B cell (primary cell): ENCODE data around the gene TRPT1. TPM values are rescaled to one million over a fixed set of nuclear protein-coding genes. Genes with fewer than 3 reads are reported as not detected.

ENCODE experiments used
- ATAC-seq: fragments of 200-7000 bp; cut with Tn5 transposase; one replicate; pipeline ENCODE4 v1.10.0; 2021; ENCODE audit warnings: low read depth, mild to moderate bottlenecking, moderate number of reproducible peaks, moderate library complexity
- CTCF ChIA-PET: fragments of 350-600 bp; sonication (Branson Sonifier 250); formaldehyde crosslinking; loops from one replicate; lab custom pipeline; 2021; ENCODE audit warnings: antibody characterized with exemption, inconsistent platforms; lab: Charles Lee
- POLR2A ChIA-PET: fragments of 350-600 bp; sonication (Branson Sonifier 250); formaldehyde crosslinking; loops from one replicate; lab custom pipeline; 2021; ENCODE audit warnings: antibody characterized with exemption; lab: Charles Lee
- DNase-seq: peaks from one replicate; pipeline ENCODE4 v3.0.0; 2013
- H2AFZ ChIP-seq: 2 replicates; pipeline ENCODE4 v1.6.1; 2012; ENCODE audit warnings: mild to moderate bottlenecking, low read depth, low read length; ENCODE audit not compliant: insufficient read depth, poor library complexity, severe bottlenecking
- H3K27ac ChIP-seq, 2 donors: 1 replicate in 1 of 2; 2 replicates in 1 of 2; pipeline ENCODE4 v1.5.1; 2012 to 2013; ENCODE audit warnings: low read length in 2 of 2, mild to moderate bottlenecking in 2 of 2, moderate library complexity in 1 of 2
- H3K27me3 ChIP-seq, 4 experiments: fragments of 200-600 bp in 1 of 4; sonication (generic) in 1 of 4; replicated peaks in 1 of 4; 1 replicate in 2 of 4; 2 replicates in 2 of 4; pipeline versions ENCODE4 v1.6.1 to v1.7.0; 2013 to 2016; ENCODE audit warnings: low read length in 3 of 4, mild to moderate bottlenecking in 2 of 4, mixed read lengths in 1 of 4, moderate library complexity in 1 of 4; ENCODE audit not compliant: insufficient read depth in 4 of 4, control insufficient read depth in 3 of 4; ENCODE audit errors: control extremely low read depth in 1 of 4
- H3K36me3 ChIP-seq, 2 experiments: replicated peaks in 1 of 2; 1 replicate in 1 of 2; 2 replicates in 1 of 2; pipeline versions ENCODE4 v1.6.1 to v1.7.1; 2013; ENCODE audit warnings: low read length in 1 of 2; ENCODE audit not compliant: insufficient read depth in 2 of 2, control insufficient read depth in 1 of 2; ENCODE audit errors: control extremely low read depth in 1 of 2, extremely low read depth in 1 of 2
- H3K4me1 ChIP-seq, 2 donors: fragments of 200-600 bp in 1 of 2; sonication (generic) in 1 of 2; 1 replicate in 1 of 2; 2 replicates in 1 of 2; pipeline versions ENCODE4 v1.5.1 to v1.6.1; 2013 to 2017; ENCODE audit warnings: low read length in 2 of 2; ENCODE audit not compliant: control insufficient read depth in 2 of 2, insufficient read depth in 2 of 2
- H3K4me2 ChIP-seq: replicated peaks from 2 replicates; pipeline ENCODE3; 2012; ENCODE audit warnings: mild to moderate bottlenecking, low read depth, low read length; ENCODE audit not compliant: poor library complexity, severe bottlenecking
- H3K4me3 ChIP-seq, 5 experiments: fragments of 200-600 bp in 1 of 5; sonication (generic) in 1 of 5; 1 replicate in 3 of 5; 2 replicates in 2 of 5; pipeline versions ENCODE4 v1.5.1 to v1.7.0; 2011 to 2016; ENCODE audit warnings: low read length in 4 of 5, mild to moderate bottlenecking in 4 of 5, low read depth in 2 of 5, control low read depth in 1 of 5, moderate library complexity in 1 of 5; ENCODE audit not compliant: insufficient read depth in 1 of 5; ENCODE audit errors: control extremely low read depth in 1 of 5, extremely low read depth in 1 of 5
- H3K79me2 ChIP-seq: fragments of 200-600 bp; sonication (generic); one replicate; pipeline ENCODE4 v1.6.0; 2016; ENCODE audit warnings: low read length; ENCODE audit not compliant: control insufficient read depth, insufficient read depth
- H3K9ac ChIP-seq: fragments of 200-600 bp; sonication (generic); 2 replicates; pipeline ENCODE4 v1.6.1; 2017; ENCODE audit warnings: mild to moderate bottlenecking, low read length, moderate library complexity
- H3K9me3 ChIP-seq, 3 donors: one replicate each; pipeline versions ENCODE4 v1.6.1 to v1.7.1; 2013; ENCODE audit warnings: low read length in 2 of 3; ENCODE audit not compliant: control insufficient read depth in 2 of 3, insufficient read depth in 1 of 3; ENCODE audit errors: control extremely low read depth in 1 of 3
- H4K20me1 ChIP-seq: 2 replicates; pipeline ENCODE4 v1.6.0; 2012; ENCODE audit warnings: mild to moderate bottlenecking, low read length; ENCODE audit not compliant: insufficient read depth, control insufficient read depth, poor library complexity, severe bottlenecking
- H3K27ac Mint-ChIP-seq: one replicate; pipeline ENCODE4 v1.8.0; 2021; ENCODE audit warnings: mixed read lengths
- H3K27me3 Mint-ChIP-seq: one replicate; pipeline ENCODE4 v1.8.0; 2021; ENCODE audit warnings: mixed read lengths
- H3K4me1 Mint-ChIP-seq: one replicate; pipeline ENCODE4 v1.8.0; 2021; ENCODE audit warnings: mixed read lengths
- H3K4me3 Mint-ChIP-seq: one replicate; pipeline ENCODE4 v1.8.0; 2021; ENCODE audit warnings: mixed read lengths
- H3K9me3 Mint-ChIP-seq: one replicate; pipeline ENCODE4 v1.8.0; 2022; ENCODE audit warnings: mixed read lengths; ENCODE audit not compliant: insufficient read depth
- CTCF ChIP-seq: fragments of 200-600 bp; IDR thresholded peaks from one replicate; pipeline ENCODE4 v1.8.0; 2022; ENCODE audit warnings: antibody characterized with exemption, mild to moderate bottlenecking
- EZH2 ChIP-seq: IDR thresholded peaks from 2 replicates; pipeline ENCODE4 v1.6.1; 2012; ENCODE audit warnings: borderline replicate concordance, low read depth, mild to moderate bottlenecking, moderate library complexity, low read length; ENCODE audit not compliant: insufficient read depth, poor library complexity, severe bottlenecking
- WGBS: methylation state at CpG from one replicate; pipeline ENCODE4 v1.1.5; 2013; ENCODE audit warnings: missing lambda C conversion rate; ENCODE audit not compliant: insufficient coverage; 5-methylcytosine and 5-hydroxymethylcytosine counted together
- intact Hi-C: fragments of 100-400 bp; cut with micrococcal nuclease; formaldehyde crosslinking; loops from one replicate; pipeline ENCODE4 v1.10.0; 2022
- polyA plus RNA-seq: library from polyadenylated mRNA; depleted of rRNA; stranded (reverse); fragments of >200 nt; gene quantifications from 2 replicates; pipeline ENCODE4 v1.2.3, GENCODE V29; 2012
- total RNA-seq, 2 donors: library from RNA; stranded (reverse); fragments of 120-200 nt in 1 of 2; gene quantifications; 1 replicate in 1 of 2; 2 replicates in 1 of 2; pipeline versions ENCODE4 v1.2.3 to v1.2.4, GENCODE V29; 2013 to 2022

Gene TRPT1
- total and polyA plus RNA-seq, 2 donors (not counting 1 experiment from before 2014, with no cell fraction given) = 59.6 to 145 TPM

- peak overlapping the region; percentile 69 to 95 (median 79) for H3K4me3 ChIP-seq
- peak overlapping the region; percentile 93 for H3K9ac ChIP-seq
- peak; percentile 77 for DNase-seq
- intact Hi-C loops = loop anchor here (1.0 to 10.0 kb wide), 3 partner anchors 19 to 447 kb away; partner anchors contain the start of genes DNAJC4, NUDT22 and TRPT1
- Mint-ChIP-seq H3K27ac (peak overlapping the region; percentile 96), H3K27me3 (no peaks in the 10 kb centered on the region), H3K4me1 (peaks cover 55% of the 10 kb centered on the region), H3K9me3 (no peaks in the 10 kb centered on the region), H3K4me3 (peak overlapping the region; percentile 90)
- peaks cover 30 to 53% of the 10 kb centered on the region in 2 donors for H3K4me1 ChIP-seq
- peaks cover 37% of the 10 kb centered on the region for H3K79me2 ChIP-seq
- under 1% methylated on average over 19 of the region's 30 CpGs for WGBS
- H3K4me2 ChIP-seq = peak overlapping the region; percentile 99
- peaks cover 37% of the 10 kb centered on the region for H4K20me1 ChIP-seq
- peak; percentile 64 for ATAC-seq
- H3K27ac ChIP-seq = peak overlapping the region; percentile 73 to 90
- peaks cover 0 to 47% of the 10 kb centered on the region in 2 experiments for H3K36me3 ChIP-seq
- H2AFZ ChIP-seq = peak overlapping the region; percentile 74
- no peaks in the 10 kb centered on the region for H3K9me3 ChIP-seq
- ChIA-PET CTCF (interaction anchor here (0.6 to 10.3 kb wide), 14 partner anchors 9 to 1321 kb away, joined by 3 to 243 read pairs (median 17); partner anchors contain the start of genes CATSPERZ, ESRRA, NUDT22 and PLCB3), POLR2A (interaction anchor here (0.5 to 4.8 kb wide), 20 partner anchors 18 to 1543 kb away, joined by 3 to 78 read pairs (median 6); partner anchors contain the start of genes BAD, C11orf98, DNAJC4 and ESRRA)
- TF ChIP-seq CTCF = no peak
- no peak for TF ChIP-seq EZH2
- H3K27me3 ChIP-seq = no peaks in the 10 kb centered on the region
Measured at GRCh38 chr11:64207256-64208085, 18.5 kb downstream of the TRPT1 start.
